GM23248 (cell line): ENCODE measurements around the gene GNB1.

ENCODE experiments used
- EZH2 ChIP-seq: fragments of 200-600 bp; sonication (generic); IDR thresholded peaks from 2 replicates; pipeline ENCODE4 v1.6.1; 2018; ENCODE audit warnings: antibody characterized with exemption, mild to moderate bottlenecking; ENCODE audit not compliant: insufficient read depth, poor library complexity, severe bottlenecking
- EZH2phosphoT487 ChIP-seq: fragments of 200-600 bp; sonication (generic); IDR thresholded peaks from 2 replicates; pipeline ENCODE4 v1.6.1; 2018; ENCODE audit warnings: antibody characterized with exemption, moderate library complexity, mild to moderate bottlenecking, low read depth; ENCODE audit not compliant: insufficient read depth

DNA sequence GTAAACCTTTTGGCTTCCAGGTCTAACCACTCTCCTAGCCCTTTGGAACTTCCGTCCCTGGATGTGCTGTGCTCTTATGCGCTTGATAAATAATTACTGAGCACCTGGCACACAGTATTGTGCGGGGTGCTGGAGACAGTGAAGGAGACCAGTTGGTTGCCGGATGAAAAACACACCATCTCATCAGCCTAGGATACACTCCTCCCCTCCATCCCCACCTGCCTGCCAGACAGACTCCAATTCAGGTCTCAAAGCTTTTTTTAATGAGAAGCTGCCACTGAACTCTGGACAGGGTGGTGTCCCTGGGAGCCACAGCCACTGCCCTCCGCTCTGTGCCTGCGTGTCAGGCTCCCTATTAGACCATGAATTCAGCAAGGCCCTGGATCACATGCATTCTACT is 9.2 kb downstream of the GNB1 start:
- no peak for TF ChIP-seq EZH2phosphoT487
- TF ChIP-seq EZH2, result no peak
